HG02938 (cell line): Measurements from ENCODE around the gene LCNL1.

Source experiments
- ATAC-seq: cut with Tn5 transposase; IDR thresholded peaks from one replicate; pipeline ENCODE4 v1.9.1; 2021; ENCODE audit warnings: mild to moderate bottlenecking, moderate library complexity; ENCODE audit not compliant: unreplicated experiment

Gene LCNL1

DNA sequence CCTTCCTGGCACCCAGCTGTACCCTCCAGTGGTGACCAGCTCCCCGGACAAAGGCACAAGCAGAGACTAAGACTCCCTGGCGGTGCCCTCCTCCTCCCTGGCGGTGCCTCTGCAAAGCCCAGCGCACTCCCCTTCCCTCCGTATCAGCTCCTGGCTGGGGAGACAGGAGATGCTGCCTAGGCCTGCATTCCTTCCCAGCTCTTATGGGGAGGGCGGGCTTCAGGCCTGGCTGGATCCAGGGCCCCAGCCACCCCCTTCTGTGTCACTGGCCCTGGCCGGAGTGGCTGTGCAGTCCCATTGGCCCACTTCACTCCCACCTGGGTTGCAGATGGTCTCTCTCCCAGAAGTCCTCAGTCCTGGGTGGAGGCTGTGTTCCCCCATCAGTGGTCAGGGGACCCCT lies 24.3 kb upstream of the LCNL1 start:
- no peak for ATAC-seq

GRCh38 chr9:136958898-136959850 lies 23.6 kb upstream of the LCNL1 start:
- no peak for ATAC-seq

DNA sequence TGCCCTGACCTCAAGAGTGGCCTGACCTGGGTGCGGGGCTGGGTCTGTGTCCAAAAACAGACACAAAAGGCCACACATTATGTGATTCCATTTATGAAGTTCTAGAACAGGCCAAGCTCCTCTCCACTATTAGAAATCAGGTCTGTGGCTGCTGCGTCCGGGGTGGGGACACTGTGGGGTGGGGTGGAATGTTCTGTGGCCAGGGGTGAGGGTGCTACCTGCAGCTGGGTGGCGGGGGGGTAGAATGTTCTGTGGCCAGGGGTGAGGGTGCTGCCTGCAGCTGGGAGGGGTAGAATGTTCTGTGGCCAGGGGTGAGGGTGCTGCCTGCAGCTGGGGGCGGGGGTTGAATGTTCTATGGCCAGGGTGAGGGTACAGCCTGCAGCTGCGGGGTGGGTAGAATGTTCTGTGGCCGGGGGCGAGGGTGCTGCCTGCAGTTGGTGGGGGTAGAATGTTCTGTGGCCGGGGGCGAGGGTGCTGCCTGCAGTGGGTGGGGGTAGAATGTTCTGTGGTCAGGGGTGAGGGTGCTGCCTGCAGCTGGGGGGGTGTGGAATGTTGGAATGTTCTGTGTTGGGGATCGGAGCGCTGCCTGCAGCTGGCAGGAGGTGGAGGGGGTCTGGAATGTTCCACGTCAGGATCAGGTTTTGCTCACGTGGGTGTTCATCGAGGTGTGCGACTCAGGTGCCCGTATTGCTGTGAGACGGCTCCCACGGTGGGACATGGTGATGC lies 22.4 kb upstream of the LCNL1 start:
- ATAC-seq: no peak

DNA sequence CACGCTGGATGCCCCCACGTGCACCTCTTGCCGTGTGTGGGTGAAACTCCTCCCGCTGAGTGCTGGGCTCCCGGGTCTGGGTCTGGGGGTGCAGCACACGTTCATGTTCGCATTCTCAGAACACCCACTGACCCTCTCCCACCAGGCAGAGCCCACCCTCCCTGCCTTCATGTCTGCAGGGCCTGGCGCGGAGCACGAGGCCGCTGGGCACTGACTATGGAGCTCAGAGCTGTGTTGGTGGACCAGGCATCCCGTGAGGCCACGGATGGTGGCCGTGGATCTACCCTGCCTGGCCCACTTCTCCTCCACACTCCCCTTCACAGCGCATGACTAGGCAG lies 21.9 kb upstream of the LCNL1 start:
- ATAC-seq: no peak

- ATAC-seq: no peak
These were observed 21.3 kb upstream of the LCNL1 start for GRCh38 chr9:136961279-136962065.

DNA sequence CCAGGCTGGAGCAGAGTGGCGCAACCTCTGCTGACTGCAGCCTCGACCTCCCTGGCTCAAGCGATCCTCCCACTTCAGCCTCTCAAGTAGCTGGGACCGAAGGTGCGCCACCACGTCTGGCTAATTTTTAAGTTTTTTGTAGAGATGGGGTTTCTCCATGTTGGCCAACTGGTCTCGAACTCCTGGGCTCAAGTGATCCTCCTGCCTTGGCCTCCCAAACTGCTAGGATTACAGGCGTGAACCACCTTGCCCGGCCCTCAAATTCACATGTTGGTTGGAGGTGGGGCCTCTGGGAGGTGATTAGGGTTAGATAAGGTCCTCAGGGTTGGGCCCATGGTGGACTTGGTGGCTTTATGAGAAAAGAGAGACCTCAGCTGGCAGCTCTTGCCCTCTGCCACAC lies 20.6 kb upstream of the LCNL1 start:
- ATAC-seq: no peak

- ATAC-seq: no peak
These were observed 20.0 kb upstream of the LCNL1 start for GRCh38 chr9:136962701-136963248.

DNA sequence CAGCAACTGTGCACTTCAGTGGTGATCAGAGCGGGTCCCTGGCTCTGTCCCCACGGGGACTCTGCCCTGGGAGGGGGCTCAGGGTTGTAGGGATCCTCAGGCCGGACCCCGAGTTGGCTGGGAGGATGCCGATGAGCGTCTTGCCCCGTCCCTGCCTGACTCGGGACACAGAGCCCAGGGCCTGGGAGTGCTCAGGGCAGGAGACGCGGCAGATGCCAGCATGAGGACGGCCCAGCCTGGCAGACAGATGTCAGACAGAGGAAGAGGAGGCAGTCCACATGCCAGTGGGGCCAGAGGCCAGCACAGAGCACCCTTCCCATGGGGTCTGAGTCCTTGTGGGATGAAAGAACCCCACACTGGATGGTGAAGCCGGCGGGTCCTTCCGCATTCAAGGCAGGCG lies 19.5 kb upstream of the LCNL1 start:
- no peak for ATAC-seq

DNA sequence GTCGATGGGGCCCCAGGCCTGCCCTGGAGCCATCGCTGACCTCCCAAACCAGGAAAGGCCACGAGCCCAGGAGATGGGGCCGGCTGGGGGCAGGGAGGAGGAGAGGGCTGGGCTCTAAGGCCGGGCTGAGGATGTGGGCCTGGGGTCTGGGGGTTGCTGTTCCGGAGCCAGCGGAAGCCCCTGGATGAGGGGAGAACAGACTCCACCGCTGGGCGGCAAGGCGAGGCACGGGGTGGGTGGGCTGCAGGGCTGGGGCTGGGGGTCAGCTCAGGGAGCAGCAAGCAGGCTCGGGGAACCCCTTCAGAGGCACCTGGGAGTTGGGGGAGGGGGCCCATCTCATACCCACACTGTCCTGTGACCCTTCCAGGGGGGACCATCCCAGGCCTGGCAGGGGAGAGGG lies 19.0 kb upstream of the LCNL1 start:
- no peak for ATAC-seq

GRCh38 chr9:136964171-136964689 lies 18.6 kb upstream of the LCNL1 start:
- ATAC-seq: no peak

DNA sequence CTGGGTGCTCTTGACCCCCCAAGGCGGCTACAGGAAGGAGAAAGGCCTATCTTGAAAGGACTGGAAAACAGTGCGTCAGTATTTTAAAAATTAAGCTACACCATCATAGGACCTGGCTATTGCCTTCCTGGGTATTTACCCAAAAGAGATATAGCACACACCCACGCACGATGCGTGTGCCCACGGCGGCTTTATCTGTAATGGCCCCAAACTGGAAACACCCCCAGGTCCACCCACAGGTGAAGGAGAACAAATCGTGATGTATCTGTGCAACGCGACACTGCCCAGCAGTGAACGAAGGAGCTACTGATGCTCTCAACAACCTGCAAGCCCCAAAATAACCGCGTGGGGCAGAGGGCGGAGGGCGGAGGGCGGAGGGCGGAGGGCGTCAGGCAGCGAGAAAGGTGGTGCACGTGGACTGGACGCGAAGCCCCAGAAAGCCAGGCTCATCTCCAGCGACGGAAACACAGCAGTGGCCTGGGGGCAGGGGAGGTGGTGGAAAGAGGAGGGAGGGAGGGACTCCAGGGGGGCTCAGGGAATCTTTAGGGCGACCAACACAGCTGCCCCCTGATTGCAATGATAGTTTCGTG lies 17.9 kb upstream of the LCNL1 start:
- no peak for ATAC-seq

GRCh38 chr9:136965771-136966484 lies 16.9 kb upstream of the LCNL1 start:
- no peak for ATAC-seq

GRCh38 chr9:136968333-136969127 lies 14.3 kb upstream of the LCNL1 start:
- no peak for ATAC-seq

GRCh38 chr9:136969150-136969549 lies 13.6 kb upstream of the LCNL1 start:
- no peak for ATAC-seq

DNA sequence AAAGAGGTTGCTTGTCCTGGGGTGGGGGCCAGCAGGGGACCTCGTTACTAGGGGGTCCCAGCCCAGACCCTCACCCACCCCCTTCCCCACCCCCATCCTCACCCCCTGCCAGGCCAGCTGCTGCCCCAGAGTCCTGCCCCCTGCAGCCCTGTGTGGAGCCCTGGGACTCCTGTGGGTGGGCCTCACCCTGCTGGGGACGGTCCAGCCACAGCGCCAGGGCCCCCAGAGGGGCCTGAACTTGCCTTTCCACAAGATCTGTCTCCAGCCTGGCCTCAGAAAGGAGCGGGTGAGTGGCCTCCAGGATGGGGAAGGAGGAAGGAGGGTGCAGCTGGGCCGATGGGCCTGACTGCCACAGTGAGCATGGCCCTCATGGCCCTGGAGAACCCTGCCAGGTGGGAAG lies 13.0 kb upstream of the LCNL1 start:
- no peak for ATAC-seq

DNA sequence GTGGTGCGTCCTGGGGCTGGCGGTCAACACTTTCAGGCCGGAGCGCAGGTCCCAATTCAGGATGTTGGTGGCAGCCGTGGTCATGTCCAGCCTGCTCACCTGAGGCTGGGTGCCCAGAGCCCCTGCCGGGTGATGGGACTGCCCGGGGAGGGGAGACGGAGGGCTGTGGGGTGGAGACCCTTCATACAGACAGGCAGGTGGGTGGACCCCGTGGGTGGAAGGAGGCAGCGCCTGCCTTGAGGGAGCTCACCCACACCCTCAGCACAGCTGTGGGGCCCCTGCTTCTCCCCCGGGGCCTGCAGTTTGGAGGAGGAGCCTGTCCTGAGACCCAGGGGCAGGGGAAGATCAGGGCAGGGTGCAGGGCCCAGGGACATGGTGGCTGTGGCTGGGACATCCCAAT lies 12.4 kb upstream of the LCNL1 start:
- ATAC-seq: no peak

GRCh38 chr9:136971746-136972145 lies 11.0 kb upstream of the LCNL1 start:
- ATAC-seq: no peak

- no peak for ATAC-seq
These were observed 10.5 kb upstream of the LCNL1 start for GRCh38 chr9:136972335-136972734.

DNA sequence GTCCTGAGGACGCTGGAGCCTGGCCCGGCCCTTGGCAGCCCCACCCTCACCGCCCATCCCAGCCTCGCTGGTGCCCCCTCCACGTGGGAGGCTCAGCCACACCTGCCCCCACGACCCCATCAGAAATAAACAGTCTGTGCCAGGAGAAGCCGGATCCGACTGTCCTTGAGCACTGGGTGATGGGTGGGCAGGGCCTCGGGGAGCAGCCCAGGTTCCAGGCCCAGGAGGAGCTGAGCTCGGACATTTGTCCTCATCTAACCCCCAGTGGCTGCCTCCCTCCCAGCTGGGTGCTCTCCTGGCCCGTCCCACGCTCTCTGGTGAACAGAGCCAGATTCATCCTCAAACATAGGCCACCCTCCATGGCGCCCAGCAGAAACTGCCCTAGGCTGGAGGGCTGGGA lies 10.1 kb upstream of the LCNL1 start:
- no peak for ATAC-seq
